ENCODE data around the gene KDM3A. TPM values are rescaled to one million over a fixed set of nuclear protein-coding genes. Genes with fewer than 3 reads are reported as not detected.
"Not testable (repeated sequence)": the region's sequence is repeated elsewhere in the genome, so short reads cannot be mapped to it uniquely, and the experiment has no call there.

Gene KDM3A
- polyA plus RNA-seq, 1 donor from 2014 or later: 51.2 TPM

GRCh38 chr2:86492048-86492453 lies 50.9 kb downstream of the KDM3A start:
- no peaks in the 10 kb centered on the region for H3K9me2 ChIP-seq (ENCODE audit: insufficient read depth, low read length)
- H3K4me2 ChIP-seq (ENCODE audit: low read length): no peak overlapping the region
- H3K9me3 ChIP-seq (ENCODE audit: low read length): no peaks in the 10 kb centered on the region
- no peak overlapping the region for H3K27ac ChIP-seq (ENCODE audit: low read length)
- no peaks in the 10 kb centered on the region for H3K79me2 ChIP-seq (replicated peaks; ENCODE audit: insufficient read depth, low read length)
- H3K27me3 ChIP-seq (ENCODE audit: insufficient read depth, low read depth, low read length): no peaks in the 10 kb centered on the region
- no peak overlapping the region for H3K9ac ChIP-seq (ENCODE audit: low read length)
- no peaks in the 10 kb centered on the region for H3F3A ChIP-seq (ENCODE audit: insufficient read depth, low read length, poor library complexity, severe bottlenecking)
- H3K4me3 ChIP-seq (ENCODE audit: low read length): no peak overlapping the region
- H2AFZ ChIP-seq (ENCODE audit: low read depth, low read length): no peak overlapping the region
- H4K20me1 ChIP-seq (ENCODE audit: insufficient read depth): no peaks in the 10 kb centered on the region
- TF ChIP-seq CTCF (IDR thresholded peaks at IDR 0.05; ENCODE audit: poor library complexity, severe bottlenecking) (no peak), RAD21 (conservative IDR thresholded peaks at IDR 0.05) (no peak)
- peaks cover 28% of the 10 kb centered on the region for H3K36me3 ChIP-seq (ENCODE audit: insufficient read depth, low read length)

GRCh38 chr2:86496391-86496790 lies 55.2 kb downstream of the KDM3A start:
- peaks cover 27% of the 10 kb centered on the region for H3K36me3 ChIP-seq (ENCODE audit: insufficient read depth, low read length)
- not testable (repeated sequence) for H3K27ac ChIP-seq (ENCODE audit: low read length); H3K9me2 ChIP-seq (ENCODE audit: insufficient read depth, low read length); H3K4me2 ChIP-seq (ENCODE audit: low read length); H3K9ac ChIP-seq (ENCODE audit: low read length); H2AFZ ChIP-seq (ENCODE audit: low read depth, low read length); H3K27me3 ChIP-seq (ENCODE audit: insufficient read depth, low read depth, low read length); H3K4me3 ChIP-seq (ENCODE audit: low read length); H3K79me2 ChIP-seq (replicated peaks; ENCODE audit: insufficient read depth, low read length); H3F3A ChIP-seq (ENCODE audit: insufficient read depth, low read length, poor library complexity, severe bottlenecking); H3K9me3 ChIP-seq (ENCODE audit: low read length); H4K20me1 ChIP-seq (ENCODE audit: insufficient read depth)

- peaks cover 17% of the 10 kb centered on the region for H3K36me3 ChIP-seq (ENCODE audit: insufficient read depth, low read length)
- H3K9me3 ChIP-seq (ENCODE audit: low read length): no peaks in the 10 kb centered on the region
- no peaks in the 10 kb centered on the region for H3K79me2 ChIP-seq (replicated peaks; ENCODE audit: insufficient read depth, low read length)
- H3K27ac ChIP-seq (ENCODE audit: low read length): no peak overlapping the region
- TF ChIP-seq TAF1 (IDR thresholded peaks at IDR 0.05; ENCODE audit: low read depth): no peak
- TF ChIP-seq MXI1 (conservative IDR thresholded peaks at IDR 0.05; ENCODE audit: poor library complexity, severe bottlenecking): no peak
- TF ChIP-seq EP300 (conservative IDR thresholded peaks at IDR 0.05; ENCODE audit: poor library complexity, severe bottlenecking): no peak
- TF ChIP-seq EZH2 (IDR thresholded peaks at IDR 0.05; ENCODE audit: borderline replicate concordance, insufficient read depth, low read length, poor library complexity, severe bottlenecking): no peak
- no peak for TF ChIP-seq RAD21 (conservative IDR thresholded peaks at IDR 0.05)
- no peak for TF ChIP-seq POLR2AphosphoS5 (IDR thresholded peaks at IDR 0.05)
- TF ChIP-seq CTCF (IDR thresholded peaks at IDR 0.05; ENCODE audit: poor library complexity, severe bottlenecking): no peak
- no peak for TF ChIP-seq REST (IDR thresholded peaks at IDR 0.05; ENCODE audit: borderline replicate concordance)
- TF ChIP-seq SMC3 (conservative IDR thresholded peaks at IDR 0.05; ENCODE audit: poor library complexity): no peak
- no peak overlapping the region for H3K4me2 ChIP-seq (ENCODE audit: low read length)
- no peak overlapping the region for H3K4me3 ChIP-seq (ENCODE audit: low read length)
- no peaks in the 10 kb centered on the region for H4K20me1 ChIP-seq (ENCODE audit: insufficient read depth)
- H3F3A ChIP-seq (ENCODE audit: insufficient read depth, low read length, poor library complexity, severe bottlenecking): no peaks in the 10 kb centered on the region
- H3K9me2 ChIP-seq (ENCODE audit: insufficient read depth, low read length): no peaks in the 10 kb centered on the region
- no peaks in the 10 kb centered on the region for H3K27me3 ChIP-seq (ENCODE audit: insufficient read depth, low read depth, low read length)
- no peak overlapping the region for H2AFZ ChIP-seq (ENCODE audit: low read depth, low read length)
- no peak overlapping the region for H3K9ac ChIP-seq (ENCODE audit: low read length)
Observed at GRCh38 chr2:86498468-86499260, 57.5 kb downstream of the KDM3A start.
